HCT116 (cell line): Measurements from ENCODE around the gene TTYH1. TPM values are rescaled to one million over a fixed set of nuclear protein-coding genes. Genes with fewer than 3 reads are reported as not detected.

Source experiments
- ATAC-seq: fragments of 200-7000 bp; cut with Tn5 transposase; 2 replicates; pipeline ENCODE4 v1.9.1; 2020; ENCODE audit warnings: mild to moderate bottlenecking, moderate library complexity
- BruUV-seq: library from RNA; stranded (reverse); fragments of 400-500 nt; replicated peaks from 2 replicates; lab custom pipeline; 2021; lab: Mats Ljungman, UMichigan
- CTCF ChIA-PET: fragments of 300-600 bp; sonication (Branson Sonifier 250); formaldehyde crosslinking; loops from one replicate; lab custom pipeline; 2021; ENCODE audit warnings: antibody characterized with exemption; lab: Charles Lee
- POLR2A ChIA-PET: fragments of 300-600, 350-600 bp; sonication (Branson Sonifier 250); formaldehyde crosslinking; loops from one replicate; lab custom pipeline; 2021; ENCODE audit warnings: antibody characterized with exemption; lab: Charles Lee
- RAD21 ChIA-PET, 2 experiments: fragments of 300-600 bp; sonication (Branson Sonifier 250); formaldehyde crosslinking; loops; one replicate each; lab custom pipeline; 2023; ENCODE audit warnings: low total read pairs in 2 of 2; ENCODE audit not compliant: uncharacterized antibody in 2 of 2, unreplicated experiment in 2 of 2, low non-redundant PET in 1 of 2; lab: Charles Lee
- DNase-seq: peaks from one replicate; pipeline ENCODE4 v3.0.0-alpha.2; 2010; ENCODE audit warnings: low read depth, low spot score
- H2AFZ ChIP-seq: fragments of 200-600 bp; shearing (Covaris generic), sonication (generic); 2 replicates; pipeline ENCODE4 v1.6.1; 2017; ENCODE audit warnings: low read depth, mixed run types, mixed read lengths, antibody characterized with exemption, low read length; ENCODE audit not compliant: poor library complexity, severe bottlenecking
- H3K27ac ChIP-seq: 2 replicates; pipeline ENCODE4 v1.5.1; 2012; ENCODE audit warnings: low read depth, low read length
- H3K27me3 ChIP-seq: fragments of 200-600 bp; sonication (generic); 2 replicates; pipeline ENCODE4 v1.6.1; 2016; ENCODE audit warnings: mixed run types, low read length, mixed read lengths; ENCODE audit not compliant: insufficient read depth
- H3K36me3 ChIP-seq, 2 experiments: fragments of 200-500 bp in 1 of 2; fragments of 200-600 bp in 1 of 2; sonication (Bioruptor generic) in 1 of 2; sonication (generic) in 1 of 2; 2 replicates each; pipeline versions ENCODE4 v1.5.1 to v1.6.1; 2014 to 2016; ENCODE audit warnings: low read length in 2 of 2, inconsistent platforms in 1 of 2, mixed read lengths in 1 of 2, mixed run types in 1 of 2; ENCODE audit not compliant: insufficient read depth in 2 of 2, control insufficient read depth in 1 of 2
- H3K4me1 ChIP-seq, 2 experiments: fragments of 200-600 bp in 1 of 2; sonication (generic) in 1 of 2; 2 replicates each; pipeline versions ENCODE4 v1.5.1 to v1.6.1; 2012 to 2017; ENCODE audit warnings: low read length in 2 of 2, inconsistent platforms in 1 of 2, mild to moderate bottlenecking in 1 of 2, mixed read lengths in 1 of 2, mixed run types in 1 of 2, moderate library complexity in 1 of 2; ENCODE audit not compliant: insufficient read depth in 2 of 2, control insufficient read depth in 1 of 2
- H3K4me2 ChIP-seq: fragments of 200-600 bp; sonication (generic); 2 replicates; pipeline ENCODE4 v1.6.1; 2017; ENCODE audit warnings: mixed run types, low read length, mixed read lengths
- H3K4me3 ChIP-seq, 2 experiments: fragments of 200-600 bp in 1 of 2; sonication (generic) in 1 of 2; replicated peaks in 1 of 2; 2 replicates each; pipeline ENCODE4 v1.5.1; 2011 to 2016; ENCODE audit warnings: low read length in 2 of 2, control low read depth in 1 of 2, low read depth in 1 of 2, mild to moderate bottlenecking in 1 of 2, mixed read lengths in 1 of 2, mixed run types in 1 of 2
- H3K79me2 ChIP-seq: fragments of 200-600 bp; sonication (generic); 2 replicates; pipeline ENCODE4 v1.6.1; 2017; ENCODE audit warnings: mild to moderate bottlenecking, mixed run types, low read length, moderate library complexity, mixed read lengths; ENCODE audit not compliant: insufficient read depth
- H3K9ac ChIP-seq: fragments of 200-600 bp; sonication (generic); 2 replicates; pipeline ENCODE4 v1.6.1; 2016; ENCODE audit warnings: low read length, mixed read lengths
- H3K9me2 ChIP-seq: fragments of 200-600 bp; sonication (generic), shearing (Covaris generic); 2 replicates; pipeline ENCODE4 v1.6.1; 2017; ENCODE audit warnings: mixed run types, mild to moderate bottlenecking, moderate library complexity; ENCODE audit not compliant: insufficient read depth
- H3K9me3 ChIP-seq, 2 experiments: fragments of 200-500 bp in 1 of 2; fragments of 200-600 bp in 1 of 2; sonication (Bioruptor generic) in 1 of 2; sonication (generic) in 1 of 2; 2 replicates each; pipeline ENCODE4 v1.6.1; 2014 to 2017; ENCODE audit warnings: low read length in 2 of 2, mixed read lengths in 2 of 2, inconsistent platforms in 1 of 2, low read depth in 1 of 2, mild to moderate bottlenecking in 1 of 2, mixed run types in 1 of 2, moderate library complexity in 1 of 2; ENCODE audit not compliant: control insufficient read depth in 1 of 2, insufficient read depth in 1 of 2
- H4K20me1 ChIP-seq: fragments of 200-600 bp; sonication (generic), shearing (Covaris generic); 2 replicates; pipeline ENCODE4 v1.6.1; 2017; ENCODE audit warnings: mixed run types, mild to moderate bottlenecking, moderate library complexity; ENCODE audit not compliant: insufficient read depth
- EZH2phosphoT487 ChIP-seq: fragments of 200-600 bp; IDR thresholded peaks from 2 replicates; pipeline ENCODE4 v1.6.1; 2018; ENCODE audit warnings: antibody characterized with exemption, borderline replicate concordance
- POLR2AphosphoS5 ChIP-seq: IDR thresholded peaks from 2 replicates; pipeline ENCODE4 v1.6.1; 2011; ENCODE audit warnings: mild to moderate bottlenecking, low read depth, low read length, moderate library complexity
- RAD21 ChIP-seq: IDR thresholded peaks from 2 replicates; pipeline ENCODE4 v1.6.1; 2012; ENCODE audit warnings: low read depth, mild to moderate bottlenecking
- SIN3A ChIP-seq: IDR thresholded peaks from 2 replicates; pipeline ENCODE4 v1.6.1; 2012; ENCODE audit warnings: low read depth
- SRF ChIP-seq: IDR thresholded peaks from 2 replicates; pipeline ENCODE4 v1.6.1; 2012; ENCODE audit warnings: low read depth
- intact Hi-C: fragments of 100-400 bp; cut with micrococcal nuclease; formaldehyde crosslinking; loops from 2 replicates; pipeline ENCODE4 v1.10.0; 2022
- total RNA-seq: library from RNA; stranded (reverse); gene quantifications from one replicate; pipeline ENCODE4 v1.2.1, GENCODE V29; 2021; ENCODE audit not compliant: unreplicated experiment
- TF ChIP-seq, protein P1 (sequence below): IDR thresholded peaks from 2 replicates; pipeline ENCODE4 v1.6.1; 2012; ENCODE audit warnings: low read depth

Gene TTYH1
- total RNA-seq, 1 experiment from 2014 or later, result 0.37 TPM

DNA sequence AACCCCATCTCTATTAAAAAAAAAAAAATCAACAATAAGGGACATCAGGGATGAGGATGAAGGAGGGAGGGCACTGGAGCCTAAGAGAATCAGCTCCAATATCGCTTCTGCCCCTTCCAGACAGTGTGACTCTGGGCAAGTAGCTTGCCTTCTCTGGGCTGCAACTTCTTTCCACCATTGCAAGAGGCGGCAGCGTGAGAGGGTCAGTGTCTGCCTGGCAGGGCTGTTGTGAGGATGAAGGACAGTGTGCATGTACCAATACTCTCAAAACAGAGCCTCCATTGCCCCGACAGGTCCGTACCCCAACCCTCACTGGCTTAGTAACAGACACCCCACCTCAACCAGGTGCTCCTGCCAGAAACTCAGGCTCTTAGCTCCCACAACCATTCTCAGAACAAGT, 18.4 kb downstream of the TTYH1 start (continued):
- TF ChIP-seq SIN3A (no peak), EZH2phosphoT487 (no peak), SRF (no peak)
- TF ChIP-seq, protein P1, sequence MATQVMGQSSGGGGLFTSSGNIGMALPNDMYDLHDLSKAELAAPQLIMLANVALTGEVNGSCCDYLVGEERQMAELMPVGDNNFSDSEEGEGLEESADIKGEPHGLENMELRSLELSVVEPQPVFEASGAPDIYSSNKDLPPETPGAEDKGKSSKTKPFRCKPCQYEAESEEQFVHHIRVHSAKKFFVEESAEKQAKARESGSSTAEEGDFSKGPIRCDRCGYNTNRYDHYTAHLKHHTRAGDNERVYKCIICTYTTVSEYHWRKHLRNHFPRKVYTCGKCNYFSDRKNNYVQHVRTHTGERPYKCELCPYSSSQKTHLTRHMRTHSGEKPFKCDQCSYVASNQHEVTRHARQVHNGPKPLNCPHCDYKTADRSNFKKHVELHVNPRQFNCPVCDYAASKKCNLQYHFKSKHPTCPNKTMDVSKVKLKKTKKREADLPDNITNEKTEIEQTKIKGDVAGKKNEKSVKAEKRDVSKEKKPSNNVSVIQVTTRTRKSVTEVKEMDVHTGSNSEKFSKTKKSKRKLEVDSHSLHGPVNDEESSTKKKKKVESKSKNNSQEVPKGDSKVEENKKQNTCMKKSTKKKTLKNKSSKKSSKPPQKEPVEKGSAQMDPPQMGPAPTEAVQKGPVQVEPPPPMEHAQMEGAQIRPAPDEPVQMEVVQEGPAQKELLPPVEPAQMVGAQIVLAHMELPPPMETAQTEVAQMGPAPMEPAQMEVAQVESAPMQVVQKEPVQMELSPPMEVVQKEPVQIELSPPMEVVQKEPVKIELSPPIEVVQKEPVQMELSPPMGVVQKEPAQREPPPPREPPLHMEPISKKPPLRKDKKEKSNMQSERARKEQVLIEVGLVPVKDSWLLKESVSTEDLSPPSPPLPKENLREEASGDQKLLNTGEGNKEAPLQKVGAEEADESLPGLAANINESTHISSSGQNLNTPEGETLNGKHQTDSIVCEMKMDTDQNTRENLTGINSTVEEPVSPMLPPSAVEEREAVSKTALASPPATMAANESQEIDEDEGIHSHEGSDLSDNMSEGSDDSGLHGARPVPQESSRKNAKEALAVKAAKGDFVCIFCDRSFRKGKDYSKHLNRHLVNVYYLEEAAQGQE, result no peak

DNA sequence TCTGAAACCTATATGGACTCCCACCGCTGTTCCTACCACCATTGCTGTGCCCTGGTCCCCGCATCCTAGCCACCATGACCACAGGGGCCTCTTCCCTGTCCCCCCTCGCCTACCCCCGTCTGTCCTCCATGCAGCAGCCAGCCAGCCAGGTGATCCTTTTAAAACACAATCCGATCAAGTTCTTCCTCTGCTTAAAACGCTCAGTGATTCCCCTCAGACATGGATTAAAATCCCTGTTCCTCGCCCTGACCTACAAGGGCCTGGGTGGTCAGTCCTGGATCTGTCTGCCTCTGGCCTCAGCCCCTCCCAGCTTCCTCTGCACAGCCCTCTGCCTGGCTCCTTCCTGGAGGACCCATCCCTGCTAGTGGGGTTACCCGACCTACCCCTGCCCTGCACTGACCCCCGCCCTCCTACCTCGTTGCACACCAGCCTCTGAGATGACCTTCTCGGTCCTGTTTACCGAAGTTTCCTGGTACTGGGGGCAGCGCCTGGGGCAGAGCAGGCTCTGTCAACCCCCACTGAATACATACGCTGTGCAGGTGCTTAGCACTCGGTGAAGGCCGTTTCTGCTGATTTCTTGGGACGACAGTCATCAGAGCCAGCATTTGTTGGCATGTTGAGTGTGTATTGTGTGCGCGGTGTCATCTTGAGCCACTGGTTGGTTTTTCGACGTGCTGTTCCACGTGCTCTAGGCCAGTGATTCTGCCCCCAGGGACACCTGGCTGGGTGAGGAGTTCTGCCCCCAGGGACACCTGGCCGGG, 19.0 kb downstream of the TTYH1 start:
- no TSS peak for BruUV-seq
- POLR2A ChIA-PET, result no interaction called here
- intact Hi-C loops, result no loop called here
- H3K36me3 ChIP-seq, result peaks cover 0 to 5% of the 10 kb centered on the region in 2 experiments; a peak in 1 of 4 replicates
- CTCF ChIA-PET, result no interaction called here
- no peak overlapping the region for H3K4me2 ChIP-seq
- peaks cover 29 to 41% of the 10 kb centered on the region in 2 experiments for H3K4me1 ChIP-seq
- DNase-seq (no peak), ATAC-seq (no peak)
- H2AFZ ChIP-seq, result no peak overlapping the region
- no peak overlapping the region for H3K27ac ChIP-seq
- H3K9me2 ChIP-seq, result no peaks in the 10 kb centered on the region
- H3K9me3 ChIP-seq, result no peaks in the 10 kb centered on the region
- no peak overlapping the region for H3K4me3 ChIP-seq
- RAD21 ChIA-PET, result no interaction called here
- no peaks in the 10 kb centered on the region for H3K79me2 ChIP-seq
- TF ChIP-seq RAD21, result no peak
- 0 out of 2 replicates have a peak, but pooled peaks have one; percentile 15 for TF ChIP-seq POLR2AphosphoS5
- H3K9ac ChIP-seq, result no peak overlapping the region
- H4K20me1 ChIP-seq, result no peaks in the 10 kb centered on the region
- no peaks in the 10 kb centered on the region for H3K27me3 ChIP-seq
